ENCODE data around the gene TRIM2. TPM values are rescaled to one million over a fixed set of nuclear protein-coding genes. Genes with fewer than 3 reads are reported as not detected.

The TRIM2 gene
- total RNA-seq, 4 donors from 2014 or later, result 2.6 to 7.2 (median 3.8) TPM

GRCh38 chr4:153223930-153224329 is 19.7 kb downstream of the TRIM2 start:
- no peaks in the 10 kb centered on the region for H3K9me3 ChIP-seq
- peak; percentile 23 to 31 for ATAC-seq
- peak overlapping the region in 3 of 4 donors; percentile 85 to 90 (median 87) for H3K27ac ChIP-seq
- H3K36me3 ChIP-seq, result no peaks in the 10 kb centered on the region
- peaks cover 8 to 12% of the 10 kb centered on the region in 2 donors for H3K4me1 ChIP-seq
- TF ChIP-seq CTCF (IDR thresholded peaks at IDR 0.05 in 4 of 5, conservative IDR thresholded peaks at IDR 0.05 in 1 of 5) (no peak), POLR2A (IDR thresholded peaks at IDR 0.05) (no peak)
- H3K27me3 ChIP-seq, result no peaks in the 10 kb centered on the region
- in situ Hi-C loops (cut with MboI; ENCODE audit: low sequenced_read_pairs in 4 of 4) (loop anchor here in 1 of 4 donors (25.0 kb wide), 1 partner anchor 88 kb away; no protein-coding TSS in a partner anchor), intact Hi-C loops (cut with DNase I; ENCODE audit: low total_unique reads) (loop anchor here (2.0 to 10.0 kb wide), 4 partner anchors 25 to 872 kb away; partner anchors contain the start of gene TMEM131L)
- peak overlapping the region; percentile 65 to 79 (median 74) for H3K4me3 ChIP-seq
- DNase-seq, result no peak

- in situ Hi-C loops (cut with MboI; ENCODE audit: low sequenced_read_pairs in 4 of 4), result loop anchor here in 1 of 4 donors (25.0 kb wide), 1 partner anchor 88 kb away; no protein-coding TSS in a partner anchor
These were observed 20.2 kb downstream of the TRIM2 start for GRCh38 chr4:153224474-153224873.

GRCh38 chr4:153227469-153228075 is 23.3 kb downstream of the TRIM2 start:
- H3K4me1 ChIP-seq, result peaks cover 8 to 12% of the 10 kb centered on the region in 2 donors
- DNase-seq (no peak), ATAC-seq (no peak)
- TF ChIP-seq POLR2A (IDR thresholded peaks at IDR 0.05), result no peak
- intact Hi-C loops (cut with DNase I; ENCODE audit: low total_unique reads) (loop anchor here (10.0 kb wide), 2 partner anchors 237 to 347 kb away; partner anchors contain the start of gene TMEM131L), in situ Hi-C loops (cut with MboI; ENCODE audit: low sequenced_read_pairs in 4 of 4) (no loop called here)
- H3K36me3 ChIP-seq, result no peaks in the 10 kb centered on the region
- H3K27me3 ChIP-seq, result no peaks in the 10 kb centered on the region
- H3K9me3 ChIP-seq, result no peaks in the 10 kb centered on the region
- no peak overlapping the region for H3K4me3 ChIP-seq
- no peak overlapping the region for H3K27ac ChIP-seq

More at GRCh38 chr4:153224474-153224873, 20.2 kb downstream of the TRIM2 start:
- DNase-seq (no peak), ATAC-seq (no peak)
- Histone ChIP-seq H3K27ac (peak overlapping the region in 1 of 4 donors; percentile 90), H3K9me3 (no peaks in the 10 kb centered on the region), H3K36me3 (no peaks in the 10 kb centered on the region), H3K27me3 (no peaks in the 10 kb centered on the region), H3K4me3 (no peak overlapping the region), H3K4me1 (peaks cover 8 to 12% of the 10 kb centered on the region in 2 donors)
- intact Hi-C loops (cut with DNase I; ENCODE audit: low total_unique reads), result loop anchor here (5.0 to 10.0 kb wide), 3 partner anchors 240 to 872 kb away; partner anchors contain the start of gene TMEM131L
- TF ChIP-seq CTCF (IDR thresholded peaks at IDR 0.05 in 4 of 5, conservative IDR thresholded peaks at IDR 0.05 in 1 of 5), result no peak
- TF ChIP-seq POLR2A (IDR thresholded peaks at IDR 0.05), result no peak

- H3K4me1 ChIP-seq, result peaks cover 7 to 18% of the 10 kb centered on the region in 2 donors
- no peak for DNase-seq
- no peaks in the 10 kb centered on the region for H3K36me3 ChIP-seq
- H3K9me3 ChIP-seq, result no peaks in the 10 kb centered on the region
- in situ Hi-C loops (cut with MboI; ENCODE audit: low sequenced_read_pairs in 4 of 4) (no loop called here), intact Hi-C loops (cut with DNase I; ENCODE audit: low total_unique reads) (loop anchor here (10.0 kb wide), 2 partner anchors 236 to 346 kb away; partner anchors contain the start of gene TMEM131L)
- ATAC-seq, result no peak
- TF ChIP-seq CTCF (IDR thresholded peaks at IDR 0.05 in 4 of 5, conservative IDR thresholded peaks at IDR 0.05 in 1 of 5), result no peak
- TF ChIP-seq POLR2A (IDR thresholded peaks at IDR 0.05), result no peak
- H3K4me3 ChIP-seq, result no peak overlapping the region
- no peaks in the 10 kb centered on the region for H3K27me3 ChIP-seq
- no peak overlapping the region for H3K27ac ChIP-seq
These were observed 24.4 kb downstream of the TRIM2 start for GRCh38 chr4:153228512-153229140.

- Histone ChIP-seq H3K36me3 (no peaks in the 10 kb centered on the region), H3K9me3 (no peaks in the 10 kb centered on the region), H3K27ac (no peak overlapping the region), H3K4me3 (no peak overlapping the region), H3K27me3 (no peaks in the 10 kb centered on the region), H3K4me1 (peaks cover 8 to 19% of the 10 kb centered on the region in 2 donors)
- no peak for TF ChIP-seq POLR2A (IDR thresholded peaks at IDR 0.05)
- no peak for TF ChIP-seq CTCF (IDR thresholded peaks at IDR 0.05 in 4 of 5, conservative IDR thresholded peaks at IDR 0.05 in 1 of 5)
- ATAC-seq (no peak), DNase-seq (no peak)
- intact Hi-C loops (cut with DNase I; ENCODE audit: low total_unique reads), result loop anchor here (10.0 kb wide), 2 partner anchors 235 to 345 kb away; partner anchors contain the start of gene TMEM131L
- in situ Hi-C loops (cut with MboI; ENCODE audit: low sequenced_read_pairs in 4 of 4), result no loop called here
These were observed 25.3 kb downstream of the TRIM2 start for GRCh38 chr4:153229545-153229944.
